A673 (cell line): Measurements from ENCODE around the gene ATP10A. TPM values are rescaled to one million over a fixed set of nuclear protein-coding genes. Genes with fewer than 3 reads are reported as not detected.
A peak's percentile ranks its signal among the peaks of the same experiment; 100 is the strongest.

ENCODE experiments used
- Bru-seq: library from RNA; stranded (reverse); fragments of 400-500 nt; gene quantifications from one replicate; lab custom pipeline; 2021; lab: Mats Ljungman, UMichigan
- BruChase-seq, 2 experiments: library from RNA; stranded (reverse); fragments of 400-500 nt; gene quantifications; one replicate each; lab custom pipeline; 2021; lab: Mats Ljungman, UMichigan
- BruUV-seq: library from RNA; stranded (reverse); fragments of 400-500 nt; replicated peaks from 2 replicates; lab custom pipeline; 2021; lab: Mats Ljungman, UMichigan
- CTCF ChIA-PET: fragments of 300-600 bp; sonication (Branson Sonifier 250); formaldehyde crosslinking; loops from one replicate; lab custom pipeline; 2022; ENCODE audit warnings: antibody characterized with exemption; lab: Charles Lee
- POLR2A ChIA-PET: fragments of 300-600 bp; sonication (Branson Sonifier 250); formaldehyde crosslinking; loops from one replicate; lab custom pipeline; 2022; ENCODE audit warnings: antibody characterized with exemption; ENCODE audit not compliant: low non-redundant PET; lab: Charles Lee
- DNase-seq: peaks from one replicate; pipeline ENCODE4 v3.0.0-alpha.2; 2015; ENCODE audit warnings: low spot score
- H3K27ac ChIP-seq: fragments of 200-600 bp; sonication (generic); 2 replicates; pipeline ENCODE4 v1.5.1; 2016; ENCODE audit warnings: mixed run types, low read depth, mild to moderate bottlenecking, mixed read lengths, antibody characterized with exemption, low read length; ENCODE audit not compliant: poor library complexity, severe bottlenecking
- H3K27me3 ChIP-seq: fragments of 200-600 bp; sonication (generic); replicated peaks from 2 replicates; pipeline ENCODE4 v1.6.1; 2017; ENCODE audit warnings: mixed run types, low read depth, mild to moderate bottlenecking, mixed read lengths, antibody characterized with exemption, low read length; ENCODE audit not compliant: insufficient read depth, poor library complexity
- H3K36me3 ChIP-seq: fragments of 200-600 bp; sonication (generic); 2 replicates; pipeline ENCODE4 v1.6.1; 2016; ENCODE audit warnings: mixed run types, mild to moderate bottlenecking, mixed read lengths, antibody characterized with exemption, low read length; ENCODE audit not compliant: insufficient read depth, poor library complexity, severe bottlenecking
- H3K4me1 ChIP-seq: fragments of 200-600 bp; sonication (generic); 2 replicates; pipeline ENCODE4 v1.6.1; 2017; ENCODE audit warnings: mixed run types, mild to moderate bottlenecking, mixed read lengths, antibody characterized with exemption, low read length; ENCODE audit not compliant: insufficient read depth, poor library complexity, severe bottlenecking
- H3K4me3 ChIP-seq: fragments of 200-600 bp; sonication (generic); 2 replicates; pipeline ENCODE4 v1.5.1; 2016; ENCODE audit warnings: low read depth, mixed run types, mild to moderate bottlenecking, mixed read lengths, low read length; ENCODE audit not compliant: poor library complexity, severe bottlenecking
- H3K9me3 ChIP-seq: fragments of 200-600 bp; sonication (generic); 2 replicates; pipeline ENCODE4 v1.6.1; 2016; ENCODE audit warnings: mixed run types, low read depth, mild to moderate bottlenecking, mixed read lengths, antibody characterized with exemption, low read length; ENCODE audit not compliant: poor library complexity, severe bottlenecking
- EZH2 ChIP-seq: fragments of 200-600 bp; sonication (generic); IDR thresholded peaks from 2 replicates; pipeline ENCODE4 v1.6.1; 2017; ENCODE audit warnings: borderline replicate concordance, low read depth, mild to moderate bottlenecking, mixed read lengths, antibody characterized with exemption, low read length; ENCODE audit not compliant: poor library complexity, severe bottlenecking
- intact Hi-C: fragments of 100-400 bp; cut with micrococcal nuclease; formaldehyde crosslinking; loops from one replicate; pipeline ENCODE4 v1.10.0; 2022; ENCODE audit not compliant: unreplicated experiment
- long read RNA-seq: library from polyadenylated mRNA; stranded (forward); transcript quantifications from one replicate; pipeline ENCODE4 v2.0.0, GENCODE V29; 2022
- total RNA-seq: library from RNA; stranded (reverse); gene quantifications from 2 replicates; pipeline ENCODE4 v1.2.3, GENCODE V29; 2021
- TF ChIP-seq, protein P1 (sequence below): fragments of 300-800, 200-600 bp; sonication (generic); conservative IDR thresholded peaks from 2 replicates; pipeline ENCODE4 v1.5.1; 2017; ENCODE audit warnings: low read depth, mild to moderate bottlenecking, antibody characterized with exemption, low read length, moderate library complexity, mixed read lengths

Gene ATP10A, protein sequence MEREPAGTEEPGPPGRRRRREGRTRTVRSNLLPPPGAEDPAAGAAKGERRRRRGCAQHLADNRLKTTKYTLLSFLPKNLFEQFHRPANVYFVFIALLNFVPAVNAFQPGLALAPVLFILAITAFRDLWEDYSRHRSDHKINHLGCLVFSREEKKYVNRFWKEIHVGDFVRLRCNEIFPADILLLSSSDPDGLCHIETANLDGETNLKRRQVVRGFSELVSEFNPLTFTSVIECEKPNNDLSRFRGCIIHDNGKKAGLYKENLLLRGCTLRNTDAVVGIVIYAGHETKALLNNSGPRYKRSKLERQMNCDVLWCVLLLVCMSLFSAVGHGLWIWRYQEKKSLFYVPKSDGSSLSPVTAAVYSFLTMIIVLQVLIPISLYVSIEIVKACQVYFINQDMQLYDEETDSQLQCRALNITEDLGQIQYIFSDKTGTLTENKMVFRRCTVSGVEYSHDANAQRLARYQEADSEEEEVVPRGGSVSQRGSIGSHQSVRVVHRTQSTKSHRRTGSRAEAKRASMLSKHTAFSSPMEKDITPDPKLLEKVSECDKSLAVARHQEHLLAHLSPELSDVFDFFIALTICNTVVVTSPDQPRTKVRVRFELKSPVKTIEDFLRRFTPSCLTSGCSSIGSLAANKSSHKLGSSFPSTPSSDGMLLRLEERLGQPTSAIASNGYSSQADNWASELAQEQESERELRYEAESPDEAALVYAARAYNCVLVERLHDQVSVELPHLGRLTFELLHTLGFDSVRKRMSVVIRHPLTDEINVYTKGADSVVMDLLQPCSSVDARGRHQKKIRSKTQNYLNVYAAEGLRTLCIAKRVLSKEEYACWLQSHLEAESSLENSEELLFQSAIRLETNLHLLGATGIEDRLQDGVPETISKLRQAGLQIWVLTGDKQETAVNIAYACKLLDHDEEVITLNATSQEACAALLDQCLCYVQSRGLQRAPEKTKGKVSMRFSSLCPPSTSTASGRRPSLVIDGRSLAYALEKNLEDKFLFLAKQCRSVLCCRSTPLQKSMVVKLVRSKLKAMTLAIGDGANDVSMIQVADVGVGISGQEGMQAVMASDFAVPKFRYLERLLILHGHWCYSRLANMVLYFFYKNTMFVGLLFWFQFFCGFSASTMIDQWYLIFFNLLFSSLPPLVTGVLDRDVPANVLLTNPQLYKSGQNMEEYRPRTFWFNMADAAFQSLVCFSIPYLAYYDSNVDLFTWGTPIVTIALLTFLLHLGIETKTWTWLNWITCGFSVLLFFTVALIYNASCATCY (N-terminal part only)
- total RNA-seq (not detected in 2 replicates), Bru-seq, nascent RNA (percentile 3 among the genes with signal in this experiment), BruChase-seq, experiment 1, labeled RNA remaining after a 2-hour chase (percentile 1 among the genes with signal in this experiment), BruChase-seq, experiment 2, labeled RNA remaining after a 6-hour chase (percentile 4 among the genes with signal in this experiment)
- long read RNA-seq: 0 reads

DNA sequence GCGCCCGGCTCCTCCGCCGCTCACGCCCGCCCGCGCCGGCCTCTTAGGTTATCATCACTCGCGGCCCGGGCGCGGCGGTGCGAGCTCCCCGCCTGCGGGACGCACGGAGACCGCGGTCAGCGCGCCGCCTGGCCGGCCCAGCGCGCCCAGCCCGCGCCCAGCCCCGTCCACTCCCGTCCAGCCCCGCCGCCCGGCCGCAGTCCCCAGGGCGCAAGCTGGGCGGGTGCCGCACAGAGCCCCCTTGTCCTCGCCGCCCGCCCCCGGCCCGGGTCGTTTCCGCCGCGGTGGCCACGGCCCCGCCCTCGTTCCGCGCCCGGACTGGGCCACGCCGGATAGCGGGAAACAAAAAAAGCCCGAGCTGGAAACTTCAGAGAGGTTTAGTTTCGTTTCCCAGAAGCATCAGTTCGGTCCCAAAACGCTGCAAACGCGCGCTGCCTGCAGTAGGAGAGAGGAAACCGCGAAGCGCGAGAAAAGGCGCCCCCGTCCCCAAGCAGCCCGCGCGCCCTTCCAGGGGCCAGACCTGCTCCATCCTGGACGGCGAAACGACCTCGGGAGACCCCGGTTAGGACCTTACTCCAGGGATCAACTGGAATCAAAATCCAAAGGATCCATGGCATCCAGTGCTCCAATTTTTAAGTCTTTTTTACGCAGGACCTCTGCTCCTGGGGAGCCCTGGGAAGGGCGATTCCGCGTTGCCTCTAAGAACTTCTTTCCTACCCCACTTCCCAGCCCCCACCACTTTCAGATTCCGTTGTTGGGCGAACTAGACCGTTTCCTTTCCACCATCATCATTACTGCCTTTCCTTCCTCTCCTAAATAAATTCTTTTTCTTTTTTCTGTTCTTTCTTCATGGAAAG, at the start of gene ATP10A:
ATP10A (minus strand) TSS at position 217 of the 857 bp plus-strand sequence. CDS start 231 bp downstream, outside the sequence.
- H3K27ac ChIP-seq: no peak within 1 kb of the TSS
- no TSS peak for BruUV-seq
- ChIA-PET POLR2A (no interaction called here), CTCF (no interaction called here)
- H3K4me3 ChIP-seq: no peak within 1 kb of the TSS
- no peaks in the 10 kb centered on the region for H3K4me1 ChIP-seq
- H3K36me3 ChIP-seq: no peaks in the 10 kb centered on the region
- H3K27me3 ChIP-seq: no peaks in the 10 kb centered on the region
- H3K9me3 ChIP-seq: peaks cover 11% of the 10 kb centered on the region
- no peak for DNase-seq
- TF ChIP-seq, protein P1, sequence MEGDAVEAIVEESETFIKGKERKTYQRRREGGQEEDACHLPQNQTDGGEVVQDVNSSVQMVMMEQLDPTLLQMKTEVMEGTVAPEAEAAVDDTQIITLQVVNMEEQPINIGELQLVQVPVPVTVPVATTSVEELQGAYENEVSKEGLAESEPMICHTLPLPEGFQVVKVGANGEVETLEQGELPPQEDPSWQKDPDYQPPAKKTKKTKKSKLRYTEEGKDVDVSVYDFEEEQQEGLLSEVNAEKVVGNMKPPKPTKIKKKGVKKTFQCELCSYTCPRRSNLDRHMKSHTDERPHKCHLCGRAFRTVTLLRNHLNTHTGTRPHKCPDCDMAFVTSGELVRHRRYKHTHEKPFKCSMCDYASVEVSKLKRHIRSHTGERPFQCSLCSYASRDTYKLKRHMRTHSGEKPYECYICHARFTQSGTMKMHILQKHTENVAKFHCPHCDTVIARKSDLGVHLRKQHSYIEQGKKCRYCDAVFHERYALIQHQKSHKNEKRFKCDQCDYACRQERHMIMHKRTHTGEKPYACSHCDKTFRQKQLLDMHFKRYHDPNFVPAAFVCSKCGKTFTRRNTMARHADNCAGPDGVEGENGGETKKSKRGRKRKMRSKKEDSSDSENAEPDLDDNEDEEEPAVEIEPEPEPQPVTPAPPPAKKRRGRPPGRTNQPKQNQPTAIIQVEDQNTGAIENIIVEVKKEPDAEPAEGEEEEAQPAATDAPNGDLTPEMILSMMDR: no peak
- peak; percentile 31 for TF ChIP-seq EZH2
- intact Hi-C loops: no loop called here

GRCh38 chr15:25912035-25912434, 48.9 kb upstream of the ATP10A start:
- TF ChIP-seq, protein P1: no peak
- TF ChIP-seq EZH2: no peak
- POLR2A ChIA-PET: no interaction called here
- H3K27ac ChIP-seq: no peak overlapping the region
- H3K27me3 ChIP-seq: no peaks in the 10 kb centered on the region
- CTCF ChIA-PET: no interaction called here
- H3K4me1 ChIP-seq: no peaks in the 10 kb centered on the region
- peaks cover 14% of the 10 kb centered on the region for H3K9me3 ChIP-seq
- intact Hi-C loops: no loop called here
- DNase-seq: no peak
- no TSS peak for BruUV-seq
- no peak overlapping the region for H3K4me3 ChIP-seq
- H3K36me3 ChIP-seq: no peaks in the 10 kb centered on the region
